ENCODE data around the gene PITX2.

The PITX2 gene

DNA sequence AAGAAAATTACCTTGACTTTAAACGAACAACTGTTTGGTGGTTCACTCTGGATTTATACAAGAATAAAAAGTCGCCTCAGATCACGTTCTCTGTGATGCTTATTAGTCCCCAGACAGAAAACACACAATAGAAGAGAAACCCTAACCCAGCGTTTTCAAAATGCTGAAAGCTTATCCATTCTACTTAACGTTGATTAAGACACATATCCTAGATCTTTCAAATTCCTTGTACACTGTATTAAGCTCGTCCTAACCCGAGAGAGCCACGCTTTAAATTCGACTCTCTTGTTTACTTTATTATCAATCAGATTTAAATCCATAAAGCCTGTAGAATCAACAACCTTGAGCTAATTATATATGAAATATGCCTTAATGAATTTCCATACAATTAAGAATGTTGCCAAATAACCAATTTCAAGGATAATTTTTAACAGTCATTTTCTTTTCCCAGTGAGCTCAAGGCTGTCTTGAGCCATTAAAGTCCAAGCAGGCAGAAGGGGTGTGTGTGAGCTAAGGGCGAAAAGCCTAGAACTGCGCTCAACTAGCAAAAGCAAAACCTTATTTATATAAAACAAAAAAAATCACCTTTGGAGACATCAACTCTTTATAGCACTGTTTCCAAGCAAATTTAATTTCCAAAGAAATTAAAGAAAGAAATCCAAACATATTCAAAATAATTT, 981 bp upstream of the PITX2 start:
- no peak for DNase-seq (ENCODE audit: low read depth)
- TF ChIP-seq, protein P1, sequence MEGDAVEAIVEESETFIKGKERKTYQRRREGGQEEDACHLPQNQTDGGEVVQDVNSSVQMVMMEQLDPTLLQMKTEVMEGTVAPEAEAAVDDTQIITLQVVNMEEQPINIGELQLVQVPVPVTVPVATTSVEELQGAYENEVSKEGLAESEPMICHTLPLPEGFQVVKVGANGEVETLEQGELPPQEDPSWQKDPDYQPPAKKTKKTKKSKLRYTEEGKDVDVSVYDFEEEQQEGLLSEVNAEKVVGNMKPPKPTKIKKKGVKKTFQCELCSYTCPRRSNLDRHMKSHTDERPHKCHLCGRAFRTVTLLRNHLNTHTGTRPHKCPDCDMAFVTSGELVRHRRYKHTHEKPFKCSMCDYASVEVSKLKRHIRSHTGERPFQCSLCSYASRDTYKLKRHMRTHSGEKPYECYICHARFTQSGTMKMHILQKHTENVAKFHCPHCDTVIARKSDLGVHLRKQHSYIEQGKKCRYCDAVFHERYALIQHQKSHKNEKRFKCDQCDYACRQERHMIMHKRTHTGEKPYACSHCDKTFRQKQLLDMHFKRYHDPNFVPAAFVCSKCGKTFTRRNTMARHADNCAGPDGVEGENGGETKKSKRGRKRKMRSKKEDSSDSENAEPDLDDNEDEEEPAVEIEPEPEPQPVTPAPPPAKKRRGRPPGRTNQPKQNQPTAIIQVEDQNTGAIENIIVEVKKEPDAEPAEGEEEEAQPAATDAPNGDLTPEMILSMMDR (conservative IDR thresholded peaks at IDR 0.05; ENCODE audit: low read length) = no peak
- H3K4me3 ChIP-seq (ENCODE audit: low read length) = peak overlapping the region; percentile 43; the same call in 1 of the 2 replicates

DNA sequence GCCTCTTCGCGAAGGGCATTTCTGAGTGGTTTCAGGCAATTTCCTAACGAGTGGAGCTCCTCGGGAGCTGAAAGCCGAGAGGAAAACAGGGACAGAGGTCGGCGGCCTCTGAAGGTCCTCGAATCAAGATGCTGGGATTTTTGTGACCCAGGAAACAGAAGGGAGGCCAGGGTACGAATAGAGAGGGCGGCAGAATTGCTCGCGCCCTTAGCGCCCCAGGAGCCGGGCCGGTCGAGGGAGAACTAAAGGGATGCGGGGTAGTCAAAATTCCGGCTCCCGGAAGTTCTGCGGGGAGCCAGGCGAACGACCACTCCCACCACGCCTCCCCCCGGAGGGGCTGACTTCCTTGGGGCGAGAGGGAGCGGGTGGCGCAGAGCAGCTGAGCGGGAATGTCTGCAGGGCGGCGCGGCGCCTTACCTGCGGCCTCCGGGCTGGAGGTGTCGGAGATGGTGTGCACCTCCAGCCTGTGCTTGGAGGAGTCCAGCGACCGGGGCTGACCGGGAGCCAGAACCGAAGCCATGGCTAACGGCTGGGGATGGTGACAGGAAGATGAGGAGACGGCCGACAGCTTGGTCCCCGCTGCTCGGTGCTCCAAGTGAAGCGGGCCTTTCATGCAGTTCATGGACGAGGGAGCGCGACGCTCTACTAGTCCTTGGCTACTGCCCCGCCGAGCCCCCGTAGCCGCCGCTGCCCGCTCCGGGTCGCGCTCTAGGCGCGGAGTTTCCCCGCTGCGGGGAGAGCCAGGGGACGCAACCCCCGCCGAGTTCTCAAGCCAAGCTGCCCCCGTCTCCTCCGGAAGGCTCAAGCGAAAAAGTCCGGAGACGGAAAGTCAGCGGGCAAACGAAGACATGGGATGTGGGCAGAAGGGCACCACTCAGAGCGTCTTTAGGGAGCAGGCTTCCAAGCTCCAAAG, 782 bp downstream of the PITX2 start:
- DNase-seq (ENCODE audit: low read depth) = no peak
- peak overlapping the region; percentile 55 for H3K4me3 ChIP-seq (ENCODE audit: low read length)
- TF ChIP-seq, protein P1 (conservative IDR thresholded peaks at IDR 0.05; ENCODE audit: low read length) = no peak

DNA sequence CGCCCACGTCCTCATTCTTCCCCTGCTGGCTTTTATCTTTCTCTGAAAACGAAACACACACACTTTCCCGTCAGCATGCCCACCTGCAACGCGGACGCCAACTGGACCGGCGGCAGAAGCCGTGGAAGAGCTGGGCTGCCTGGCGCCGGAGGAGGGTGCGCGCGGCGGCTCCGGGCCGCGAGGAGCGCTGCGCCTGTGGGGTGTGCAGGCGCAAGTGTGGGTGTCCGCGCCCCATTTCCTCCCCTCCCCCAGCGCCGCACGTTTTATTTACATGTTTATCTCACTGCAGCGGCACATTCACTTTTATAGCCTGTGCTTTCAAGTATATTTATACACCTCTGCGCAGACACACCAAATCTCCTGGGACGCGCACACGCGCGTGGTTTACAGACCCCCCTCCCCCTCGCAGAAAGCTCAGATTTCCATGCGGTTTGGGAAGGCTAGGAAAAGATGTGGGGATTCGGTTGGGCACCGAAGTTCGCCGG, 1.5 kb downstream of the PITX2 start:
- H3K4me3 ChIP-seq (ENCODE audit: low read length) = no peak overlapping the region
- TF ChIP-seq, protein P1 (conservative IDR thresholded peaks at IDR 0.05; ENCODE audit: low read length) = no peak
- DNase-seq (ENCODE audit: low read depth) = no peak

DNA sequence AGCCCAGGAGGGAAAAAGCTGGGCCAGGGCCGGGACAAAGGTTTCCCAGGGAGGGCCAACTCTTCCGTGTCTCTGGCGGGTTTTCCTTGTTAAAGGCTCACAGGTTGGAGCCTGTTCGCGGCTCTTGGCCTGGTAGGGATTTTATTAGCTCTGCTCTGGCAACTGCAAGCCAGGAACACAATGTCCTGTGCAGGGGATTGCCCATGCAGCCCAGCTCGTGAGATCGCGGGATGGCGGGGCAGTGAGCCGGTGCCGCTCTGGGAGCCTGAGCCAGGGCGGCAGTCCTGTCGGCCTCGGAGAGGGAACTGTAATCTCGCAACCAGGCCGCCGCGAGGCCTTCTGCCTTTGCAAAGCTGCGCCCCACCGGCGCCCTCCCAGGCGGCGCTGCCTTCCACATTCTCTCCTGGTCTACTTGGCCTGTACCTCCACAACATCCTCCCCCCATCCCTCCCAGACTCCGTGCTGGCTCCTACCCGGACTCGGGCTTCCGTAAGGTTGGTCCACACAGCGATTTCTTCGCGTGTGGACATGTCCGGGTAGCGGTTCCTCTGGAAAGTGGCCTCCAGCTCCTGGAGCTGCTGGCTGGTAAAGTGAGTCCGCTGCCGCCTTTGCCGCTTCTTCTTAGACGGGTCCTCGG, 2.1 kb downstream of the PITX2 start:
- H3K4me3 ChIP-seq (ENCODE audit: low read length) = no peak overlapping the region
- DNase-seq (ENCODE audit: low read depth) = no peak
- TF ChIP-seq, protein P1 (conservative IDR thresholded peaks at IDR 0.05; ENCODE audit: low read length) = no peak

DNA sequence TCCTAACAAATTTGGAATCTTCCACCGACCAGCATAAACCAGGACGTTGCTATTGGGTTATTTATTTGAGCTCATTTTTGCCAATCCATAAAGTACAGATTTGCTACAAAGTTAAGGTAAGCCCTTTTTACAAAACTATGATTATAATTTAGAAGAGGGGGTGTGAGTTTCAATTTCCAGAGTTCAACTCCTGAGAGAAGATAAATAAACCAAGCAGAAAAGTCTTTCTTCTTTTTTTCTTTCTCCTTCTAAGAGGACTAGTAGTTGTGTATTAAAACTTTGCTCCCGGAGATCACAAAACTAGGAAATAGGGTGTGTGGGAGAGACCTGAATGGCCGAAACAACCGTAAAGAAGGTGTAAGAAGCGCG, 2.6 kb downstream of the PITX2 start:
- TF ChIP-seq, protein P1 (conservative IDR thresholded peaks at IDR 0.05; ENCODE audit: low read length) = no peak
- no peak for DNase-seq (ENCODE audit: low read depth)
- H3K4me3 ChIP-seq (ENCODE audit: low read length) = no peak overlapping the region

DNA sequence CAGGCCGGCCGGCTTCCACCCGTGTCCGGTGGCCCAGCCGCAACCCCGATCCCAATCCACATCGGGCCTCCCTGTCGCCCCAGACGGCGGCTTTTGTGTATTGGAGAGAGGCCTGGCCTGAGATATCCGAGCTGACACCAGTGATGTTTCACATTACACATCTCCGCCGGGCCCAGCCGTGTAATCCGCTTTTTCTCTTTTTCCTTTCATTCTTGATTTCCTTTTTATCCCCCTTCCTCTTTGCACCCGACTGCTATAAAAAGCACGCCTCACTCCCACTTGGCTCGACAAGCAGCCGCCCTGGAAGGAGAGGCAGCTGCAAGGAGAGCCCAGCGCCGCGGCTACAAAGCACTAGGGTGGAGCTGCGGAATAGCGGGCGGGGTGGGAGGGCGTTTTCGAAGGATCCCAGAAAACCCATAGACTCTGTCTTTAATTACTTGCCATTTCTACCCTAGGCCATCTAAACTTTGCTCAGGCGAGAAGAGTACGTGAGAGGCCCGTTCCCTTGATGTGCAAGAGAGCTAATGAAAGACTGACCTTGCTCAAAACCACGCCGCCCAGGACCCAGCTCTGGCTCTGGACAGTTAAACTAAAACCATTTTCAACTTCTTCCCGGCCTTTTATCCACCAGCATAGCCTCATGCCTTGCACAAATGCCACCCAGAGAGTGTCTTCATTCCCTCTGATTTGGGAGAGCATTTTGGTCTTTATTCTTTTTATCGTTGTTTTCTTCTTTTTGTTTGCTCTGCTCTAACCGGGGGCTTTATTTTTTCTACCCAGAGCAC, 3.2 kb downstream of the PITX2 start:
- TF ChIP-seq, protein P1 (conservative IDR thresholded peaks at IDR 0.05; ENCODE audit: low read length) = no peak

More for the DNA sequence above, 3.2 kb downstream of the PITX2 start:
- H3K4me3 ChIP-seq (ENCODE audit: low read length) = no peak overlapping the region
- no peak for DNase-seq (ENCODE audit: low read depth)
